Measurements from ENCODE around the gene NKIRAS1.
A peak's percentile ranks its signal among the peaks of the same experiment; 100 is the strongest.
"Not testable (repeated sequence)": the region's sequence is repeated elsewhere in the genome, so short reads cannot be mapped to it uniquely, and the experiment has no call there.

The NKIRAS1 gene

DNA sequence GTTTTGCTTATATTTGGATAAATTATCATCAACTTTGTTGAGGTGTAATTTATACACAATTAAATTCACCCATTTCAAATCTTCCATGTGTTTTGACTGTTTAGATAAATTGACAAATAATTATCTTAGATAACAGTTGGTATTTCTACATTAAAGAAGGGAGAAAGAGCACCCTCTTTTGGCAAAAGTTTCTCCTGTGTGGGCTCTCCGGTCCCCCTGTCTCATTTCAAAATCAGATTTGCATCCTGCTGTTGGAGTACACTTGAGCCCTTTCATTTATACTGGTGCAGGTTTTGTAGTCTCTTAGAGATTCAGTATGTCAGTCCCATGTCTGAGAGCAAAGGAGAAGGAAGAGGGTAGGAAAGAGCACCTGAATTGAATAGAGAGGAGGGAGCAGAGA lies 49.4 kb downstream of the NKIRAS1 start:
- no peak for DNase-seq

DNA sequence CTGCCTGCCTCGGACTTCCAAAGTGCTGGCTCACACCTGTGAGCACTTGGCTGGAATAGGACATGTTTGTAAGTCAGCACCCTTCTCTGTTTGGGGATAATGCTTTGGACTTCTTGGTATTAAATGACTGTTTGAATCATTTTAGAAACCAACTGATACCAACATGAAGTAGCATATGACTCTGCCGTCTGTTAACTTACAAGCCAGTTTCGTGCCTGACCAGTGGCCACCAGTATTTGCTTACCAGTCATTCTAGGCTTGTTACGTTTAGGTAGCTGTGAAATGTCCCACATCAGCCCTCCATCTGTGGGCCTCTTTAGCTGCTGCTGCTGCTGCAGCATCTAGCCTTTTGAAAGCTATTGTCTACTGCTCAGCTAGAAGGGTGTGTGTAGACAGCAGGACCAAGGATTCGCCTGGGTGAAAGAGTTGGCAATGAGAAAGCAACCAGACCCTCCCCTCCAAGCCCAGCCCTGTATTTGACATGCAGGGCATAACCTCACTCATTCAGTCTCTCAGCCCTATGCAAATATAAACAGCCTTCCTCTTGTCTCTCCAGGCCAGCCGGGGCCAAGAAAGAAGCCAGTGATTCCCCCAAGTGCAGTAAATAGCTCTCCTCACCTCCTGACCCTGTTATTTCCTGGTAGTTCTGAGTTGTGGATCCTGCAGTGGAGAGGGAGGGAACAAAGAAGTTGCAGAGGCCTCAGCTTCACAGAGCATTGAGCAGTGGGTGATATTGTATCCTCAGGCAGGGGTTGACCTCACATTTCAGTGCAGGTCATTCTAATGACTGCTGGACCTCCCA lies 51.0 kb downstream of the NKIRAS1 start:
- no peak for DNase-seq

DNA sequence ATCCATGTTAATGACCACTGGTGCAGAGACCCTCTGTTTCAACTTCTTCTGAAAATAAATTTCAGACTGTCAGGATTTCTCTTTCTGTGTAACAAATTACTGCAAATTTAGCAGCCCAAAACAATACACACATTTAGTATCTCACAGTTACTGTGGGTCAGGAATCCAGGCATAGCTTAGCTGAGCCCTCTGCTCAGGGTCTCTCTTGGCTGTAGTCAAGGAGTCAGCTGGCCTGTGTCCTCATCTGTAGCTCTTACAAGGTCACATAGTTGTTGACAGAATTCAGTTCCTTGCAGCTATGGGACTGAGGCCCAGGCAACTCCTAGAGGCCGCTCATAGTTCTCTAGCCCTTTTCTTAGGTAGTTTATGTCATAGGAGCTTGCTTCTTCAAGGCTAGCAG lies 51.9 kb downstream of the NKIRAS1 start:
- no peak for DNase-seq

DNA sequence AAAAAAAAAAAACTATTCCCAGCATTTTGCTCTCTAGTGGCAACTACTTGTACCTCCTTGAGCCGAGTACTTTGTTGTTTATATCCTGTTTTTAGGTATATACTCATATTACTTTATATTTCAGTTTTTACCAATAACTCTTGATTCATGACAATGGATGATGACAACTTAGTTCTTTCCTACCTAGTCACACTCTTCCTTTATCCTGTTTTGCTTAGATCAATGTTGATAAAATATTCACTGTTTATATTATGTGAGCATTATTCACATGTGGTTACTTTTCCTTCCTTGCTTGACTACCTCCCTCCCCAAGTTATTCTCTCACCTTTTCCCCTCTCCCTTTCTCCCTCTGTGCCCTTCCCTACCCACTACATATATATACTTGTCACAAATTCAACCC lies 53.7 kb downstream of the NKIRAS1 start:
- DNase-seq = no peak

DNA sequence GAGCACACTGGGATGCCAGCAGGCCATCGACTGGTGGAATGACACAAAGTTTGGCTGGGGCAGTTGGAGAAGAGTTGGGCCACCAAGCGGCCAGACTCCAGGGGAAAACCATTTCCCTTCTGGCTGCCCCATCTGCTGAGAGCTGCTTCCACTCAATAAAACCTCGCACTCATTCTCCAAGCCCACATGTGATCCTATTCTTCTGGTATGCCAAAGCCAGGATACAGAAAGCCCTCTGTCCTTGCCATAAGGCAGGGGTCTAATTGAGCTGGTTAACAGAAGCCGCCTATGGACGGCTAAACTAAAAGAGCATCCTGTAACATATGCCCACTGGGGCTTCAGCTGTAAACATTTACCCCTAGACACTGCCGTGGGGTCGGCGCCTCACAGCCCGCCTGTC lies 55.1 kb downstream of the NKIRAS1 start:
- no peak for DNase-seq

DNA sequence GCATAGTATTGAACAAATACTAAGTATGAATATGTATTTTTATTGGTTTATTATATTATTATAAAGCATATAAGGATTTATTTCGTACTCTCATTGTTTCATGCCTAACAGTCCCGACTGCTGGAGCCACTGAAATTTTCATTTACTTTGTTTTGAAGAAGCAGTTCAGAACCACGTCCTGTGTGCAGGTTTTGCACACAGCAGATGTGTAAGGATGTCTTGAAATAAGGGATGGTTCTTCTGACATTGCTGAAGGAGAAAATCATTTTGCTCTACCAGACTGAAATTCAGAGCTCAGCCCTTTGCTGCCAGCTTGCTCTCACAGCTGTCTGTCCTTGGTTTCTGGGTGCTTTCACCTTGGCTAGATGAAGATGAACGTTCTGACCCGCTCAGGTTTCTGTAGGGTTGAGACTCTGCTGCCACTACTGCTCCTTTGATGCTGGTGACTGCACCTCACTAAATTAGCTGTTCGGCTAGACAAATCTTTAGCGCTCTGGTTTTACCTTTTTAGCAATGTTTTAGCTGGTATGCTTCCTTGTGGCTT lies 56.9 kb downstream of the NKIRAS1 start:
- DNase-seq = no peak

DNA sequence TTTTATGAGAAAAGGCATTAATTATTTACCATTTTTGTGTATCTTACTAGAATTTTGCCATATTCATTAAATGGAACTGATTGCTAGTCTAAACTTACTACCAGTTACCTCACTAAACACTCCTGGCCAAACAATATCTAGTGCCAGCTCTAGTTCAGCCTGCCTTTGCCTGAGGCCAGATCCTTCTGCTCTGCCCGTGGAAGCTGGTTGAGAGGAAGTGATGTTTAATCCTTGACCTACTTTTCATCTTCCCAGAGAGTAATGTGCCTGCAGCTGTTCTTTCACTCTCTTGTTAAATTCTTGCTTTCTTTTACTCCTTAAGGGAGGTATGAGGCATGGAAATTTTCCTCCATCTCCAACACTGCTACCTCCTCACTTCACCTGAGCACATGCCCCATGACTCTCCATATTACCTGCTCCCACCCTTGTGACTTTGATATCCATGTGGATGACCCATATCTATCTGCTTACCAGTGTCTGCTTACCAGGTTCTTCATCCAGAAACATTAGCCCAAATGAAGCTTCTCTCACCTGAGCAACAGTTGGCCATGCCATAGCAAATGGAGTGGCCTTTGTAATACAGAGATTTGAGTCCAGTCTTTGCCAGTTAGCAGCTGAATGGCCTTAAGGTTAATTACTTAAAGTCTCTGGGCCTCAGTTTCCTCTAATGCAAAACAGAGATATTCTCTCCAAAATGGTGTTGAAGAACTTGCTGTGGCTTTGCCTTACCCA lies 57.6 kb downstream of the NKIRAS1 start:
- DNase-seq = no peak

DNA sequence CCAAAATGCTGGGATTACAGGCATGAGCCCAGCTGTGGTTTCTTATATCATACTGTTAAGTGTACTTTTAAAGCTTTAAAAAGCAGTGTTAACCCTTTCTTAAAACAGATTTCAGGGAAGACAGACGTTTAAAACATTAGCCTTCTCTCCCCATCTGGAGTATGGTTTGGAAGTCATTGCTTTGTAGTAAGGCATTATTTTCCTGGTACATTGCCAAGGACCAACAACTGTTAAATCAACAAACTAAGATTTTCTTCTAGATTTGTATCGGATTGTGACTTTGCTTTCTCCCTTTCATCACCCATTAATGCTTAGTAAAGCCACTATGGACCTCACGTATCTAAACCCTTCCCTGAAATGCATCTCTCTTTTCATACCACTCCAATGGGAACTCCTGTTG lies 60.5 kb downstream of the NKIRAS1 start:
- peak; percentile 14 for DNase-seq

DNA sequence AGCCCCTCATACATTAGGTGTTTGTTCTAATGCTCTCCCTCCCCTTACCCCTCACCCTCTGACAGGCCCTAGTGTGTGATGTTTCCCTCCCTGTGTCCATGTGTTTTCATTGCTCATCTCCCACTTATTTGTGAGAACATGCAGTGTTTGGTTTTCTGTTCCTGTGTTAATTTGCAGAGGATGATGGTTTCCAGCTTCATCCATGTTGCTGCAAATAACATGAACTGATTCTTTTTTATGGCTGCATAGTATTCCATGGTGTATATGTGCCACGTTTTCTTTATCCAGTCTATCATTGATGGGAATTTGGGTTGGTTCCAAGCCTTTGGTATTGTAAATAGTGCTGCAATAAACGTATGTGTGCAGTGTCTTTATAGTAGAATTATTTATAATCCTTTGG lies 67.3 kb downstream of the NKIRAS1 start:
- DNase-seq = not testable (repeated sequence)

DNA sequence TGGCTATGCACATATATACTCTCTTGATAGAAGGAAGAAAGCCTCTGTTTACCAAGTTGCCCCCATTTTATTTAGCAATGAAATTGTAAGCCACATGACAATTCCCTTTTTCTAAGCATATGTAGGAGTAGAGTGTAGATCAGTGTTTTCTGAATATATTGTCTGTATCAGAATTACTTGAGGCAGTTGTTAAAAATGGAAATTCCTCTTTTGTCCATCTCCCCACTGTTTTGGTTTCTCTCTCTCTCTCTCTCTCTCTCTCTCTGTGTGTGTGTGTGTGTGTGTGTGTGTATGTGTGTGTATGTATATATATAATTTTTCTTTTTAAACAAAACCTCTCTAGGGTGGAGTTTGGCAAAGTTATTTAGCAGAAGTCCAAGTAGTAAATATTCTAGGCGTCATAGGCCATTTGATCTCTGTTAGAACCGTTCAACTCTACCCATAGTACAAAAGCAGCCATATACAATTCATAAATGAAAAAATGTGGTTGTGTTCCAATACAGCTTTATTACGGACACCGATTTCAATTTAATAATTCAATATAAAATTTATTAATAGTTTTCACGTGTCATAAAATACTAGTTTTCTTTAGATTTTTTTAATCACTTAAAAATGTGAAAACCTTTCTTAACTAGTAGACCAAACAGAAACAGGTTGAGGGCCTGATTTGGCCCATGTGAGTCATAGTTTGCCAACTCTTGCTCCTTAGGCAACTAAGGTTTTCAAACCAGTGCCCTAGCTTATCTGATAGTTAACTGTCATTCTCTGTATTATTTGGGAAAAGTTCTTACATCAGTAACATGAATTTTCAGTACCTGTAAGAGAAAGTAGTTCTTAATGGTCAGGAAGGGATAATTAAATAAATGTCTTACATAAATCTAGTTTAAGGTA lies 71.2 kb downstream of the NKIRAS1 start:
- DNase-seq = no peak

DNA sequence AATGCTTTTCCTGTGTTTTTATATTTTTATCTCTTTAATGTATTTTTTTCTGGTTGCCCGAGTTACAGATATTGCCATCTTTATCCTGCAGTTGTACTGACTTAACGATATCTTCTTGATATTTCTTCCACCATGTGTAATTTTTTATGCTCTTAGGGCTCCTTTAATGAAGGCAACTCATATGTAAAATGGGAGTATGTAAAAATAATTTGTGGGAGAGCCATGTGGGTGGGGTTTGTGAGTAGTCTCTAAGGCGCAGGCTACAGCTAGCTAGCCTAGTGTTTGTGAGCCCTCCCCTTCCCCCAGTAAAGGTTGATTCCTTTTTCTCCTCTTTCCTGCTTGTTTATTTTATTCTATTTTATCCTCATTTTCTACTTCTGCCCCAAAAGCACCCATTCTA lies 72.9 kb downstream of the NKIRAS1 start:
- DNase-seq = no peak
